Stimulated activated CD4-positive, alpha-beta T cell treated with anti-CD3 and anti-CD28 coated beads, Interleukin-1b, Interleukin-23, amount 100 ng/mL, for 24 hours (primary cell): ENCODE results near the gene TNFRSF21.
A peak's percentile ranks its signal among the peaks of the same experiment; 100 is the strongest.
"Not testable (repeated sequence)": the region's sequence is repeated elsewhere in the genome, so short reads cannot be mapped to it uniquely, and the experiment has no call there.

Source experiments
- DNase-seq, 4 experiments: peaks; one replicate each; pipeline ENCODE4 v3.0.0-alpha.2; 2020; ENCODE audit warnings: low read depth in 4 of 4, low spot score in 1 of 4

The TNFRSF21 gene, protein sequence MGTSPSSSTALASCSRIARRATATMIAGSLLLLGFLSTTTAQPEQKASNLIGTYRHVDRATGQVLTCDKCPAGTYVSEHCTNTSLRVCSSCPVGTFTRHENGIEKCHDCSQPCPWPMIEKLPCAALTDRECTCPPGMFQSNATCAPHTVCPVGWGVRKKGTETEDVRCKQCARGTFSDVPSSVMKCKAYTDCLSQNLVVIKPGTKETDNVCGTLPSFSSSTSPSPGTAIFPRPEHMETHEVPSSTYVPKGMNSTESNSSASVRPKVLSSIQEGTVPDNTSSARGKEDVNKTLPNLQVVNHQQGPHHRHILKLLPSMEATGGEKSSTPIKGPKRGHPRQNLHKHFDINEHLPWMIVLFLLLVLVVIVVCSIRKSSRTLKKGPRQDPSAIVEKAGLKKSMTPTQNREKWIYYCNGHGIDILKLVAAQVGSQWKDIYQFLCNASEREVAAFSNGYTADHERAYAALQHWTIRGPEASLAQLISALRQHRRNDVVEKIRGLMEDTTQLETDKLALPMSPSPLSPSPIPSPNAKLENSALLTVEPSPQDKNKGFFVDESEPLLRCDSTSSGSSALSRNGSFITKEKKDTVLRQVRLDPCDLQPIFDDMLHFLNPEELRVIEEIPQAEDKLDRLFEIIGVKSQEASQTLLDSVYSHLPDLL

DNA sequence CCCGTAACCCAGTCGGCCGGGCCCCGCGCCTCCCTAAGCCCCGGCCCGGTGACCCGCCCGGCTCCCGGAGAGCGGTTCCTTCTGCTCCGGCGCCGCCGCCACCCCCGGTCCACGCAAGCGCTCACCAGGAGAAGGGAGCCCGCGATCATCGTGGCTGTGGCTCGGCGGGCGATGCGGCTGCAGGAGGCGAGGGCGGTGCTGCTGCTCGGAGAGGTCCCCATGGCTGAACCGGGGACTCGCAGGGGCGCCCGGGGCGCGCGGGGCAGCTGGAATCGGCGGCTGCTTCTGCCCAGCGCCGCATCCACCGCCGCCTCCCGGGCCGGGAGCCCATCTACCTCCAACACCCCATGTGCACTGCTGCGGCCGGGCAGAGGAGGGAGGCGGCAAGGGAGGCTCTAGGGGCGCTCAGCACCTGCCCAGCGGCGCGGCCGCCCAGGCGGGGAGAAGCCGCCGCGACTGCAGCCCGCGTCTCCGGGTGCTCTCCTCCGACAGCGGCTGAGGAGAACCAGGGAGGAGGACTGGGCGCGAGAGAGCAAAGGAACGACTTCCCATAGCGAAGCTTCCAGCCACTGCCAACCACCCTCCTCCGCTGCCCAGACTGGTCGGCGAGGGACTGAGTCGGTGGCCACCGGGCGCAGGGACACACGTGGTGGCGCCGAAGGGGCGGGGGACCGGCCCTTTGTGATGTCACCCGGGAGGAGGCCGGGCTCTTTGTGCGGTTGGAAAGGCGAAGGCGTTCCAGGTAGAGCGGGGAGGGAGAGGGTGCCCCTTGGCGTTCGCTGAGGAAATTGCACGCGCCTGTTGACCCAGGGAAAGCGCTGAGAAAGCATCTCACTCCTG is at the start of gene TNFRSF21:
TSS of gene TNFRSF21 (minus strand) at position 615 of the 840 bp plus-strand sequence. CDS start at position 221, 394 bp downstream.
- peak; percentile 37 to 78 (median 70) for DNase-seq

GRCh38 chr6:47358440-47359225 is 48.9 kb upstream of the TNFRSF21 start:
- no peak for DNase-seq

GRCh38 chr6:47357827-47358226 is 48.1 kb upstream of the TNFRSF21 start:
- DNase-seq, result no peak

DNA sequence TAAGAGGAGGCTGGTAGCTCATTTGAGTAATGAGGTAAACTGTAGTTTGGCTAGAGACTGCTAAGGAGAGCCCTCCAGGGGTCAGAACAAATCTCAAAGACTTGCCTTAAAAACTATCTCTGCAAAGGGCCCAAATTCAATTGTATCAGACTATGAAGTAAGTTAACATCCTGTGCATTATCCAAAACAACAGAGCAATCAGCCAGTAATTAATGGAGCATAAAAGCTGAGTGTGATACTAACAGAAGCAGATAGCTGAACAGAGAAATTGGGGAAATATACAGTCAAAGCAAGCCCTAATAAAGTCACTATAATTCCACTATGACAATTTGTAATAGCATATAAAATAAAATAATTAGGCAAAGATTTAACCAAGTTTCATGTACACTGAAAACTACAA is 45.8 kb upstream of the TNFRSF21 start:
- no peak for DNase-seq

DNA sequence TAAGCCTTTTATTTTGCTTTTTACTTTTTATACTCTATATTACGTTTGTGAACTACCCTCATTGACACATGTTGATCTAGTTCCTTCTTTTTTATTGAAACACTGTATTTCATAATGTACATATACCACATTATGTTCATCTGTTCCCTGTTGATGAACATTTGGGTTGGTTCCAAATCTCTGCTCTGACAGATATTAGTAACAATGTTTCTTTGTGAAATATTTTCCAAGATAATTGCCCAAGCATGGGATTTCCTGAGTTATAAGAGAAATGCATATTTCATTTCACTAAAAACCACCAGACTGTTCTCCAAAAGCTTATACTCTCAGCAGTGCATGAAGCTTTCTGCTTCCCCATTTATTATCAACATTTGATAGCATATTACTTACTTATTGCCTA is 44.2 kb upstream of the TNFRSF21 start:
- DNase-seq, result no peak

GRCh38 chr6:47352966-47353365 is 43.3 kb upstream of the TNFRSF21 start:
- no peak for DNase-seq

GRCh38 chr6:47352194-47352920 is 42.7 kb upstream of the TNFRSF21 start:
- DNase-seq, result no peak

DNA sequence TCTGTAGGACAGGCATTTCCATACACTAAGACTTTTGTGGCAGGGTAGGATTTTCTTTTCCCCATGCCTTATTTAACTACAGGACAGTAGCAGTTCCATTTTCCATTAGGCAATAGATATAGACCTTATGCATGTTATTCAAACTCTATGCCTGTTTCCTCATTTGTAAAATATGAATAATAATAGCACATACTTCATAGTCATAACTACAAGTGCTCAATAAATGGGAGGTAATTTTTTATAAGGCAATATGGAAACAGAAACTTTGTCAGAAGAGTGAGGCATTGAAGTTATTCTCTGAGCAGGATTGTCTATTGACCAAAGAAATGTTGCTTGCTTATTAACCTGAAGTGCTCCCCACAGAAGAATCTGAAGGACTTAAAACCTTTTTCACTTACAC is 41.9 kb upstream of the TNFRSF21 start:
- no peak for DNase-seq

- DNase-seq, result no peak
These were observed 40.2 kb upstream of the TNFRSF21 start for GRCh38 chr6:47349931-47350330.

GRCh38 chr6:47348316-47348863 is 38.7 kb upstream of the TNFRSF21 start:
- DNase-seq, result no peak

- DNase-seq, result no peak
These were observed 36.1 kb upstream of the TNFRSF21 start for GRCh38 chr6:47345761-47346160.

- no peak for DNase-seq
These were observed 34.3 kb upstream of the TNFRSF21 start for GRCh38 chr6:47344022-47344421.

DNA sequence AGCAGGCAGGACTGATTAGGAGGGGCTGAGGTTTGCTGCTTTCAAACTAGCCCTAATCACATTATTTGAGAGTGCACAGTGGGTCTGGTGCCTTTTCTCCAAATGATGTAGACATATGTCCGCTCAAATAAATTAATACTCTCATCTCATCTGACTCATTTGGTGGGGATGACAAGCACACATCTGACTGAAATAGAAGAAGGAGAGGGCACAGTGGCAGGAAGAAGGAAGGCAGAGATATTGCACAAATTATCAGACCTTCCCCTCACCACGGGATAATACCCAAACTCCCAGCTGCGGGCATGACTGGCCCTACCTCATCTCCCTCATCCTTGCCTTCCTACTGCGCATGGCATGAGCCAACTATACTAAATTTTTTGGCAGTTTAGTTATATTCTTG is 33.9 kb upstream of the TNFRSF21 start:
- DNase-seq, result no peak

DNA sequence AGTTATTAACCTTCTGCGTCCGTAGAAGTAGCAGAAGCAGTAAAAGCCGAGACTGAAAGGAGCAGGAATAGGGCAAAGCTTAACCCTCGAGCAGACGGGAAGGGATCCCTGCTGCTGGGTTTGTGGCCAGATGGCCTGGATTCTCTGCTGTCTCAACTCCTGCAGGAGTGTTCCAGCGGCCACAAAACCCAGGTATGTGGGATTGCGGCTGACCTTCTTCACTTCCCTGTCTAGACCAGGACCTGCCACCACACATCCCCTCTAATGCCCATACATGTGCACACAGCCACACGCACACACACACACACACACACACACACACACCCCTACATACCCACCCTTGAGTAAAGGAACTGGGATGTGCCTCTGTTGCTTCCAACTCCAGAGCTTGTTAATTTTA is 33.1 kb upstream of the TNFRSF21 start:
- DNase-seq, result no peak

GRCh38 chr6:47337519-47337918 is 27.8 kb upstream of the TNFRSF21 start:
- DNase-seq, result no peak

DNA sequence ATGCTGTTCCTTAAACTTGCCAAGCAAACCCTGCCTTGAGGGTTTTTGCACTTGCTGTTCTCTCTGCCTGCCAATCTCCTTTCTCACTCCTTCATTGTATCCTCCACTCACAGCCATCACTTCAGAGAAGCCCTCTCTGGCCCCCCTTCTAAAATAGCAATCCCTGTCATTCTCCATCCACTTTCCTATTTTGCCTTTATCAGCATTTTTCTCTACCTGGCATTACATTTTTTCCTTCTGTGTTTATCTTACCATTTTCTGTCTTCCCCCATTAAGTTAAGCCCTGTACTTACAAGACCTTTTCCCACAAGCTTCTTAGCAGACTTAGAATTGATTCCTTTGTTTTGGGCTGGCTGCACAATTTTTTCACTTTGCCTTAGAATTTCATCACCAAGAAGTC is 26.6 kb upstream of the TNFRSF21 start:
- no peak for DNase-seq

- DNase-seq, result no peak
These were observed 25.8 kb upstream of the TNFRSF21 start for GRCh38 chr6:47335466-47335865.

- DNase-seq, result no peak
These were observed 24.6 kb upstream of the TNFRSF21 start for GRCh38 chr6:47334334-47334733.

DNA sequence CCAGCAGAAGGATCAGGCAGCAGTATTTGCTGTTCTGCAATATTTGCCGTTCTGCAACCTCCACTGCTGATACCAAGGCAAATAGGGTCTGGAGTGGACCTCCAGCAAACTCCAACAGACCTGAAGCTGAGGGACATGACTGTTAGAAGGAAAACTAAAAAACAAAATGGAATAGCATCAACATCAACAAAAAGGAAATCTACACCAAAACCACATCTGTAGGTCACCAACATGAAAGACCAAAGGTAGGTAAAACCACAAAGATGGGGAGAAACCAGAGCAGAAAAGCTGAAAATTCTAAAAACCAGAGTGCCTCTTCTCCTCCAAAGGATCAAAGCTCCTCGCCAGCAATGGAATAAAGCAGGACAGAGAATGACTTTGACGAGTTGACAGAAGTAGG is 18.9 kb upstream of the TNFRSF21 start:
- DNase-seq, result not testable (repeated sequence)

GRCh38 chr6:47328139-47328538 is 18.4 kb upstream of the TNFRSF21 start:
- not testable (repeated sequence) for DNase-seq
